Vagina (tissue), 2 donors: ENCODE data around the gene SELENON.

Source experiments
- CTCF ChIP-seq, 3 experiments: fragments of 450-650 bp in 2 of 3; fragments of 200-600 bp in 1 of 3; sonication (generic) in 1 of 3; IDR thresholded peaks; one replicate each; pipeline ENCODE4 v1.5.1; 2017 to 2019; ENCODE audit warnings: antibody characterized with exemption in 3 of 3, mild to moderate bottlenecking in 2 of 3, moderate library complexity in 2 of 3
- POLR2A ChIP-seq, 2 donors: fragments of 450-650 bp; IDR thresholded peaks; one replicate each; pipeline ENCODE4 v1.6.1; 2017; ENCODE audit warnings: antibody characterized with exemption in 2 of 2, mild to moderate bottlenecking in 2 of 2, moderate library complexity in 2 of 2
- POLR2AphosphoS5 ChIP-seq, 2 donors: sonication (generic); formaldehyde crosslinking; IDR thresholded peaks; one replicate each; pipeline ENCODE4 v1.9.0; 2017; ENCODE audit warnings: antibody characterized with exemption in 2 of 2, mild to moderate bottlenecking in 2 of 2, low read depth in 1 of 2; ENCODE audit not compliant: insufficient read depth in 1 of 2

DNA sequence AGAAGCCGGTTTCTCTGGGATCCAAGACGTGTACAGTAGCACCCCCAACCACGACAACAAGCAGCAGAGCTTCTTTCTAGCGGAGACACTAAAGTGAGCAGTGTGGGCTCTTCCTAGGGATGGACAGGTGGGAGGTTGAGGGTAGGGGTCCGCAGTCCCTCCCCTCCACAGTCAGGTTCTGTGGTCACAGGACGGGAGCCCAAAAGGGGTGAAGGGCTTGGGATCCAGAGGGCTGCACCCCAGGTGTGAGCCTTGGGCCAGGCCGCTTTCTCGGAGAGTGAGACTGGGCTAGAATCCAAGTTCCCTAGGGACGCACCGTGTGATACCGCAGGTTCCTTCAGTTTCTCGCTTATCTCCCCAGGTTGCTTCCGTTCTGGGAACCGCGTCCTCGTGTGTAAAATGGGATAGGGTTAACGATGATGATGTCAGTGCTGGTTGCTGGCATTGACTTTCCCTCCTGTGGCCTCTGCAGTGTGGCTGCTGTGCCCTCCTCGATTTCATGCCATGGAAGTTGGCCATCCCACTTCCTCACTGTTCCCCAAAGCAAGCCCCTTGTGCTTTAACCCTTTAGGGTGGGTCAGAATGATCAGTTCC lies 17.3 kb upstream of the SELENON start:
- TF ChIP-seq CTCF (IDR thresholded peaks at IDR 0.05) (no peak), POLR2AphosphoS5 (IDR thresholded peaks at IDR 0.05; ENCODE audit: insufficient read depth in 1 of 2, low read depth in 1 of 2) (no peak), POLR2A (IDR thresholded peaks at IDR 0.05) (no peak)
